Activated CD4-positive, alpha-beta T cell treated with anti-CD3 and anti-CD28 coated beads, Interleukin-2, amount 50 U/mL, for 1 hour (primary cell): ENCODE measurements around the gene KCNJ5.

Source experiments
- DNase-seq: peaks from one replicate; pipeline ENCODE4 v3.0.0-alpha.2; 2020

KCNJ5 gene

GRCh38 chr11:128936606-128937251 is 45.6 kb downstream of the KCNJ5 start:
- DNase-seq, result no peak

- DNase-seq, result no peak
Observed at GRCh38 chr11:128937480-128937879, 46.3 kb downstream of the KCNJ5 start.

GRCh38 chr11:128938156-128938885 is 47.2 kb downstream of the KCNJ5 start:
- DNase-seq, result no peak

DNA sequence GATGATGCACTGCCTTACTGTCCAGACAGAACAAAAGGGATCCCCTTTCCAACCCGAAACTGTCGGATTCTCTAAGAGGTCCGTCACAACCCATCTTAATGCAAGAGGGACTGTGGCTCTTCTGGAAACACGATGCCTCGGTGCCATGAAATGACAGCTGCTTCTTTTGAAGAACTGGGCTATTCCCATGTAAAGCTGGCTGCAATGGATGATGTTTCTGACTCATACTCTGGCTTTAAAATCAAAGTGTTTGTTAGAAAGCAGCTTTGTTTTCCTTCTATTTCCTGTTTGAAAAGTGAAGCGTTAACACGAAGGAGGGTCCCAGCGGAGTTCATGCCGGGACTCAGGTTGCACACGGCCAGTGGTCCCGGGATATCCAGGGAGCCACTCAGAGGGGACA is 48.4 kb downstream of the KCNJ5 start:
- no peak for DNase-seq

DNA sequence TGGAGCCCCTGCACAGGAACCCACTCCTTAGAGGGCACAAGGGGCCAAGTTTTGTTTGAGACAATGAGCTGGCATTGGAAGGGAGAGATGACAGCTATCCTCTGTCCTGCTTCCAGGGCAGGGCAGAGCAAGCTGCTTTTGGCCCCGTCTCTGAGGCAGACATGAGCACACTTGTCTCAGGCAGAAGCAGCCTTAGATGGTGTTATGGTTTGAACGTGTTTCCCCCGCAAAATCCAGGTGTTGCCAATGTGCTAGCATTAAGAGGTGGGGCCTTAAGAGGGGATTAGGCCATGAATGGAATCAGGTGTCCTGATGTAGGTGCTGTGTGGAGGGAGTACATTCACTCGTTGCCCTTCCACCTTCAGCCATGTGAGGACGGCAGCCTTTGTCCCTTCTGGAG is 49.0 kb downstream of the KCNJ5 start:
- DNase-seq, result no peak

GRCh38 chr11:128940603-128941002 is 49.4 kb downstream of the KCNJ5 start:
- no peak for DNase-seq

DNA sequence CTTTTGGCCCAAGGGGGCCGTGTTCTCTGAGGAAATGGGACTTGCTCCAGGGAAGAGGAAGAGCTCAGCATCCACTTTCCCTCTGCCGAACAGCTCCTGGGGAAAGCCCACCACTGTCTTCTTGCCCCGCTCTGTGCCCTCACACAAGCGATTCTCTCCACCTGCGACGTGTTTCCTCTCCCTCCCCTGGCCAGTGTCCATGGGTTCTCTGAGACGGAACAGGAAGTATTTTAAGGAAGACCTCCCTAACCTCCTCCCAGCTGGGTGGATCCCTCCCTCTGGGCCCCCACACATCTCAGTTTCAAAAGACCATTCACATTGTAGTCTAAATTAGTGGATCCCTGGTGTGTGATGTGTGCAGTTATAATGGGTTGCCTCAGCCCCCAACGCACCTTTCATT is 50.0 kb downstream of the KCNJ5 start:
- no peak for DNase-seq

DNA sequence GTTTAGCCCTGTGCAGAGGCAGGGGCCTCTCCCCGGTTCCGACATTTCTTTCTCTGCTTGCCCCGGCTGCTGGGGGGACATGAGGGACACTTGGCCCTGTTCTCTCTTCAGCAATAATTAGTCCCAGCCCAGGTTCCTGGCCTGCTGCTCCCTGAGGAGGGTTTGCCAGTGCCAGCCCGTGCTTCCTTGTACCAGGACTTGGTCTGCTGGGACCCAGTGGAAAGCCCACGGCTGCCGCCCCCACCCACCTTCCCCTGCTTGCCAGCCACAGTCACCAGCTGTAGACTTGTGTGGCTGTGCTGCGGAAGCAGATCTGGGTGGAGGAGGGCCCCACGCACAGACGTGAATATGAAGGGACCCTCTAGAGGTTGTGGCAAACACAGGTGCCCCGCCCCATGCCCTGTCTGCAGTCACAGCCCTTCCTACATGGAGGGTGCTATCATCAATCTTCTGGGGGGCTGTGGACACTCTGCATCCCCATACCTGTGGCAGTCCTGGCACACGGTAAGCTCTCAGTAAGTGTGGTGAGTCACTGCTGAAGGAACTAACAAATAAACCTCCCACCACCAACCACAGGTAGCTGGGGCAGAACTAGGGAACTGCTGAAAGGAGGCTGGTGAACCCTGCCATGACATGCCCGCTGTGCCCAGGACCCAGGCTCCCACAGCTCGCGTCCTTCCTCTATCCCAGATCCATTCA is 50.6 kb downstream of the KCNJ5 start:
- no peak for DNase-seq

DNA sequence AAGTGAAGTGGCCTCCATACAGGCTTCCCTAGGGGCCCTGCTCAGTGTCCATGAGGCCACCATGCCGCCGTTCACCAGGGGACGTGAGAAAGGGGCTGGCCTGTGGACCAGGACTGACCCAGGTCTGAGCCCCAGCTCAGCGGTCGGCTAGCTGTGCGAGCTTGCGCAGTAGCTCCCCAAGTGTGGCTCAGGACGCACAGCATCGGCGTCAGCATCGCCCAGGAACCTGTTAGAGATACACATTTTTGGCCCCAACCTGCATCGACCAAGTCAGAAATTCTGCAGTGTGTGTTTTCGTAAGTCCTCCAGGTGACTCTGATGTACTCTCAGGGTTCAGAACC is 51.1 kb downstream of the KCNJ5 start:
- no peak for DNase-seq

DNA sequence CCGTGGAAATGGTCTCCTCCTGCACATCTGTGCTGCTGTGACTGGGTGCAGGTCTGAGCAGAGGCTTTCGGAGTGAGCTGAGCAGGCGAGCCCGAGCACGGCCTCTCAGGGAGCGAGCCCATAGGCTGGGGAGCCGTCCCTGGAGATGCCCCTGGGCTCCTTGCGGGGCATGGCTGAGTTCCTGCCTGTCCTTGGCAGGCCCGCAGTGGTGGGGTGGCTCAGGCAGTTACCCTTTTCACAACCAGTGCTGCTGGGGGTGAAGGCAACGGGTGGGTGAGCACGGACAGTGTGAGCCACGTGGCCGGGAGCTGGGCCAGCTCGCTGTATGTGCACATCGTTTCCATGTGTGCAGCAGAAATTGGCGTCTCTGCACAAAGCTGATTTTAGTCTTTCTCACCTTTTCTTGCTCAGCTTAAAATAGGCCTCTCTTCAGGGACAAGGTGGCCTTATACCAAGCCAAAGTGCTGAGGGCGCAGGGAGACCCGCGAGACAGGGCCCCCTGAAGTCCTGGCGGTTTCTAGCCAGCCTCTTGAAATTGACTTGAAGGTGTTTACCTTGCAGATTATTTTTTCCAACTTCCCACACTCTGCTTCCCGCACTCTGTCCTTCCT is 51.8 kb downstream of the KCNJ5 start, which contains the start of gene TP53AIP1:
Gene TP53AIP1 (minus strand): TSS at position 55 of the 611 bp plus-strand sequence. CDS start 5,053 bp downstream, outside the sequence.
- DNase-seq, result no peak

DNA sequence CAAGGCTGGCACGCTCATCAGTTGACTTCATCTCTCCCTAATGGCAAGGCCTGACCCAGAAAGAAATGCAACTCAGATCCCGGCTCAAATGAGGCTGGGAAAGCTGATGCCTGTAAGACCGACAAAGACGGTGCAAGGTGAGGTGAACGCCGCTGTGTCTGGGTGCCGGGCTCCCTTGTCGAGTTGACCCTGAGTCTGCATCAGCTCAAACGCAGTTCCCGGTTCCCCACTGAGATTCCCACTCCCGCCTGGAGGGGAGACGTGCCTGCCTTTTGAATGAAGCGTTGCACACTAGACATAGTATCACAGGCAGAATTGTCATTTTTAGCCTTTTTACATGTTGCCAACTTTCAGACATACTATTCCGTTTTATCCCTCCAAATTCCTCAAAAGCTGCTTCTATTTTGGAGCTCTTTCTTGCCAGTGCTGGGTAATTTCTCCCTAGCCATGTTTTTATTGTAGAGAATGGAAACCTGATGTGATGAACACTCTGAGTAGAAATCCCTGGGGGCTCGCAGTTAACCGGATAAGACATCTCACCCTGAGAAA is 52.3 kb downstream of the KCNJ5 start:
- DNase-seq, result no peak

DNA sequence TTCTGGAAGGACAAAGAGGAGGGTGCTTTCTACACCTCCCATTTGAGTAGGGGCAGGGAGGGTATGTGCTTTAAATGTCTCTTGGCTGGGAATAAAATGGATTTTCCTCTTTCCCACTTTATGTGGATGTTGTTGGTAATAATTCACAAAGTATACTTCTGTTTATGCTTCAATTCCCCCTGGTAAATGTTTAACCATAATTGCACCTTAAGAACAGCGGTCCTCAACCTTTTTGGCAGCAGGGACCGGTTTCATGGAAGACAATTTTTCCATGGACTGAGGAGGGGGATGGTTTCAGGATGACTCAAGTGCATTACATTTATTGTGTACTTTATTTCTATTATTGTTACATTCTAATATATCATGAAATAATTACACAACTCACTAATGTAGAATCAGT is 55.5 kb downstream of the KCNJ5 start:
- no peak for DNase-seq

- no peak for DNase-seq
Observed at GRCh38 chr11:128947773-128948172, 56.6 kb downstream of the KCNJ5 start.

DNA sequence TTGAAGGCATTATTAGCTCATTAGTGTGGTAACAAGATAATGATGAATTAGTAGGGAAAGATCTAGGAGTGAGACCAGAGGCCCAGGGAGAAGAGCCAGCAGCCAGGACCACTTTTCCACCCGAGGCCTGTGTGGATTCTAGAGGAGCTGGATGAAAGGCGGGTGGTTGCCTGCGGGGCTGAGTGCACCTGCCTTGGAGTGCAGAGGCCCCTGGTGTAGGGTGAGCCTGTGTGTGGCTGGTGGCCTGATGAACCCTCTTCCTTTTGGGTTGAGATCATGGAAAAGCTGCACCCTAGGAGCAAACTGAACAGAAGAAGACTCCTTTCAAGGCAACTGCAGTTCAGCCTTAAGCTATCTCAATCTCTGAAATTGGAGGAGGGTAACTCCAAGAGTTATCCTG is 57.4 kb downstream of the KCNJ5 start:
- DNase-seq, result no peak

GRCh38 chr11:128949791-128950454 is 58.8 kb downstream of the KCNJ5 start:
- no peak for DNase-seq

DNA sequence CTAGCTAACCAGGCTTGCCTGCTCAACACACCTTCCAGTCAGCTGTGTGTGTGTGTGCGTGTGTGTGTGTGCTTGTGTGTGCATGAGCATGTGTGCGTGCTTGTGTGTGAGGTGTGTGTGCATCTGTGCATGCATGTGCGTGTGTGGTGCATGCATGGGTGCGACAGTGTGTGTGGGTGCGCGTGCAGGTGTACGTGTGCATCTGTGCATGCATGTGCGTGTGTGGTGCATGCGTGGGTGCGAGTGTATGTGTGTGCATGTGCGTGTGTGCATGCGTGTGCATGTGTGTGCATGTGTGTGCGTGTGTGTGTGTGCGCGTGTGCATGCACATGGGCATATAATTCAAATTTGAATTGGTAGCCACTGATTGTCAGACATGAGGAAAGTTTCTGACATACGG is 62.0 kb downstream of the KCNJ5 start:
- no peak for DNase-seq

GRCh38 chr11:128955636-128956035 is 64.5 kb downstream of the KCNJ5 start:
- DNase-seq, result no peak

DNA sequence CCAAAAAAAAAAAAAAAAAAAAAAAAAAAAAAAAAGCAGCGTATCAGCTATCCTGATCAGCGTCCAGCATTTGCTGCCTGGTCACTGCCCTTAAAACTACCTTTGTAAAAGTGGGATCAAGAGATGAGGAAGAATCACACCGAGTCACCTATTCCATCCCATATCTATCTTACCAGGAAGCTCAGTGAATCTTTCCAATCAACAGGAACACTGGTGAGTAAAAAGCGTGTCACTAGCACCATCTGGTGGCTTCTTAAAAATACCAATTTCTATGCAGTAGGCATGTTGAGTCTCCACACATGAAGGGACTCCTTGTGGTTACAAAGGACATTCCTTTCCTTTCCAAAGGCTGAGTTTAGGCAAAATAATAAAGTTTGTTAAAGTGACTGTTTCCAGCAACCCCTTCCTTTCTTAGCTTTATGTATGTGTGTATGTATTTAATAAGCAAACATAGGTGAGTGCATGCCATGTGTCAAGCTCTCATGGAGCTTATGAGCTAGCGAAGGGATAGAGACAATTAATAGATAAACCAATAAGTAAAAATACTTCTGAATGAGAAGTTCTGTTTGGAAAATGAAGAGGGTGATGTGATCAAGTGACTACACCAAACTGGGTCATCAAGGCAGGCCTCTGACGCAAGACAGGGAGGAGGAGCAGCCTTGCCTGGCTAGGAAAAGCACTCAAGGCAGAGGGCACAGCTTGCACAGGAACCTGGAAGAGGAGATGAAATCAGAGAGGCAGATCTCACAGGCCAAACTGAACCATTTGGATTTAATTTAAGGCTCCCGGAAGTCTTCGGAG is 65.4 kb downstream of the KCNJ5 start:
- DNase-seq, result no peak

DNA sequence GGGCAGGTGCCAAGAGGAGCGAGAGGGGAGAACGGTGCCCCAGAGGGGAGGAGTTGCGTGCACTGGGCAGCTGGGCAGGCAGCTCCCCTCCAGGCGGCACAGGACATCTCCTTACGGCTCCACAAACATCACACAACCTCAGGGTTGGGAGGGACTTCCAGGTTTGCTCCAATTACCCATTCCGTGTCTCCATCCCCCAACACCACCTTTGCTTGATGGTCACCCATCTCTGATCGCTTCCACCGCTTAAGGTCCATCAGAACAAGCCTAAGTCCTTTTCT is 66.0 kb downstream of the KCNJ5 start:
- no peak for DNase-seq

DNA sequence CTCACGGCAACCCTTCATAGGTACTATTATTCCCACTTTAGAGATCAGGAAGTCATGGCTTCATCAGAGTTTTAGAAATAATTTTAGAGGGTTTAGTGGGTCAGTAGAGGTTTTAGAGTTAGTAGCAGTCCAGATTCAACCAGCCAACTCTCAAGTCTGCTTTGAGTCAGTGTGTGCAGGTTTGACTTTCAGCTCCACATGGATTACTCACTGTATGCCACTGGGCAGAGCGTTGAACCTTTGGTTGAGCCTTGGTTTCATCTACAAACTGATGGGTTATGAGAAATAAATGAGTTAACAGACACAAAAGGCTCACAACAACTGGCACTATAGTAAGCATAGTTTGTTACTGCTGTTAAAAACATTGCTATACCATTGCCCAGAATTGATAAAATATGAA is 70.5 kb downstream of the KCNJ5 start:
- no peak for DNase-seq

DNA sequence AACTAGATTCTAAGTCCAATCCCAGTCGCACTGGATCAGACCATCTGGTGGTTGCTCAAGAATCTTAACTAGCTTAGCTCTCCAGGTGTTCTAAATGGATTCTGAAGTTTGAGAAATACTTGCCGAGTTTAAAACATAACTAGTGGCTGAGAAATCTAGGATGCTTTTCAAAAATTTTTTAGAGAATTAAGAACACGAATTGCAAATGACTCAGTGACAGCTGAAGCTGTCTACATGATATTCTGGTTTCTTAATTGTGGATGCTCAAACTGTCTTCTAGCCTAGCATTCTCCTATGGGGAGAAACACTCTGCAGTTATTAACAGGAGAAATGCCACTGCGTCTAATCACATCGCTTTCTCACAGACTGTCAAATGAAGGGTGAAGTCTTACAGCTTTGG is 71.7 kb downstream of the KCNJ5 start:
- no peak for DNase-seq

DNA sequence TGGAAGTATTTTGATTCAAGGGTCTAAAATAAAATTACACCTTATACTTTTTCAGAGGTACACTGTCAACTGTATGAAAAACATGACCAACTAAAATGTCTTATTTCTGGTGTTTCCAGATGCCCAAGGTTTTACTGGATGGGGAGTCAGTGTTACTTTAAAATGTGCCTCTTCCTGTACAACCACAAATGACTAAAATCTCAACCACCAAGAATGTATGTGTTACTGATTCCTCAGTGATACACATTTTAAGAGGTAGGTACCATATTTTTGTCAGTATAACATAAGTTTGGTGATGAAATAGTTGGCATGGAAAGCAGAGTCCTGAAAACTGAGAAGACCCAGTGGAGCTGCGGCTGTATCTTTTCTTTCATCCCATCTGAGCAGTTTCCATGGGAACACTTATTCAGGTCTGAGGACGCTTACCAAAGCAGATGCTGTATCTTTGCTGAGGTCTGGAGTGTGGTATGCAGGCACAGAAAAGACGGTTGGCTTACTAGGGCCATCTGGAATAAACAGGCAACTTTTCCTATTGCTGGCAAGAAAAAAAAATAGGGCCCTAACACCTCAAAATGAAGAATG is 72.7 kb downstream of the KCNJ5 start:
- DNase-seq, result no peak
